ENCODE measurements around the gene FLT3.

Gene FLT3

GRCh38 chr13:27977476-27978300 is 122.7 kb downstream of the FLT3 start:
- in situ Hi-C loops (cut with HindIII; ENCODE audit: low sequenced_read_pairs), result no loop called here
- no peak overlapping the region for H3K4me3 ChIP-seq (ENCODE audit: low read depth, low read length)
- no peak for TF ChIP-seq CTCF (IDR thresholded peaks at IDR 0.05; ENCODE audit: low read depth, low read length, missing control alignments)
- DNase-seq (ENCODE audit: low read depth), result no peak

GRCh38 chr13:27976362-27977091 is 123.8 kb downstream of the FLT3 start:
- in situ Hi-C loops (cut with HindIII; ENCODE audit: low sequenced_read_pairs), result no loop called here
- no peak for TF ChIP-seq CTCF (IDR thresholded peaks at IDR 0.05; ENCODE audit: low read depth, low read length, missing control alignments)
- DNase-seq (ENCODE audit: low read depth), result no peak
- no peak overlapping the region for H3K4me3 ChIP-seq (ENCODE audit: low read depth, low read length)

GRCh38 chr13:27975564-27976361 is 124.6 kb downstream of the FLT3 start:
- in situ Hi-C loops (cut with HindIII; ENCODE audit: low sequenced_read_pairs), result no loop called here
- no peak for DNase-seq (ENCODE audit: low read depth)
- TF ChIP-seq CTCF (IDR thresholded peaks at IDR 0.05; ENCODE audit: low read depth, low read length, missing control alignments), result no peak
- H3K4me3 ChIP-seq (ENCODE audit: low read depth, low read length), result no peak overlapping the region

- TF ChIP-seq CTCF (IDR thresholded peaks at IDR 0.05; ENCODE audit: low read depth, low read length, missing control alignments), result no peak
- DNase-seq (ENCODE audit: low read depth), result no peak
- in situ Hi-C loops (cut with HindIII; ENCODE audit: low sequenced_read_pairs), result loop anchor here (25.0 kb wide), 1 partner anchor 137 kb away; no protein-coding TSS in a partner anchor
- no peak overlapping the region for H3K4me3 ChIP-seq (ENCODE audit: low read depth, low read length)
These were observed 126.3 kb downstream of the FLT3 start for GRCh38 chr13:27973961-27974662.

GRCh38 chr13:27973291-27973690 is 127.1 kb downstream of the FLT3 start:
- in situ Hi-C loops (cut with HindIII; ENCODE audit: low sequenced_read_pairs), result loop anchor here (25.0 kb wide), 1 partner anchor 136 kb away; no protein-coding TSS in a partner anchor
- no peak for DNase-seq (ENCODE audit: low read depth)
- no peak overlapping the region for H3K4me3 ChIP-seq (ENCODE audit: low read depth, low read length)
- no peak for TF ChIP-seq CTCF (IDR thresholded peaks at IDR 0.05; ENCODE audit: low read depth, low read length, missing control alignments)

- in situ Hi-C loops (cut with HindIII; ENCODE audit: low sequenced_read_pairs), result loop anchor here (25.0 kb wide), 1 partner anchor 135 kb away; no protein-coding TSS in a partner anchor
- TF ChIP-seq CTCF (IDR thresholded peaks at IDR 0.05; ENCODE audit: low read depth, low read length, missing control alignments), result no peak
- H3K4me3 ChIP-seq (ENCODE audit: low read depth, low read length), result no peak overlapping the region
- no peak for DNase-seq (ENCODE audit: low read depth)
These were observed 127.9 kb downstream of the FLT3 start for GRCh38 chr13:27972478-27972820.

Data from astrocyte of the cerebellum (primary cell).